HepG2 (cell line): Measurements from ENCODE around the gene ROCK1. TPM values are rescaled to one million over a fixed set of nuclear protein-coding genes. Genes with fewer than 3 reads are reported as not detected.

Source experiments
- ATAC-seq: fragments of 200-7000 bp; cut with Tn5 transposase; 3 replicates; pipeline ENCODE4 v1.9.1; 2020; ENCODE audit warnings: mild to moderate bottlenecking, moderate library complexity
- BruUV-seq: library from RNA; stranded (reverse); fragments of 400-500 nt; replicated peaks from 2 replicates; lab custom pipeline; 2021; lab: Mats Ljungman, UMichigan
- CTCF ChIA-PET: fragments of 300-600 bp; formaldehyde crosslinking; extraction: SDS; loops from one replicate; lab custom pipeline; 2021; ENCODE audit warnings: low total read pairs, inconsistent platforms, low intra/inter-chr PET ratio; lab: Yijun Ruan, JAX
- POLR2A ChIA-PET: fragments of 350-600 bp; sonication (Branson Sonifier 250); formaldehyde crosslinking; loops from one replicate; lab custom pipeline; 2020; ENCODE audit warnings: antibody characterized with exemption, inconsistent platforms; lab: Yijun Ruan, JAX
- DNase-seq: peaks from one replicate; pipeline ENCODE4 v3.0.0-alpha.2; 2015; ENCODE audit warnings: low spot score
- FAIRE-seq: peaks from 3 replicates; lab custom pipeline; 2011; peaks lifted over from hg19 to GRCh38; lab: Jason Lieb, UNC
- H2AFZ ChIP-seq: one replicate; pipeline ENCODE4 v1.6.1; 2011; ENCODE audit warnings: low read length, inconsistent platforms
- H3K27ac ChIP-seq: fragments of 300-600 bp; 3 replicates; pipeline ENCODE4 v1.8.0; 2011; ENCODE audit warnings: mixed run types, mild to moderate bottlenecking, mixed read lengths, low read length, inconsistent platforms; ENCODE audit not compliant: insufficient read depth; ENCODE audit errors: extremely low read length
- H3K27me3 ChIP-seq, 2 experiments: fragments of 200-600 bp in 1 of 2; 2 replicates in 1 of 2; 3 replicates in 1 of 2; pipeline versions ENCODE4 v1.6.0 to v1.8.0; 2011; ENCODE audit warnings: low read length in 2 of 2, mild to moderate bottlenecking in 2 of 2, moderate library complexity in 2 of 2, inconsistent platforms in 1 of 2; ENCODE audit not compliant: insufficient read depth in 2 of 2, control insufficient read depth in 1 of 2
- H3K36me3 ChIP-seq, 2 experiments: fragments of 200-600 bp in 1 of 2; replicated peaks in 1 of 2; 2 replicates in 1 of 2; 3 replicates in 1 of 2; pipeline versions ENCODE4 v1.5.1 to v1.8.0; 2011; ENCODE audit warnings: low read length in 2 of 2, inconsistent platforms in 1 of 2; ENCODE audit not compliant: insufficient read depth in 2 of 2, control insufficient read depth in 1 of 2
- H3K4me1 ChIP-seq: 2 replicates; pipeline ENCODE4 v1.5.1; 2012; ENCODE audit warnings: low read length, inconsistent platforms; ENCODE audit not compliant: insufficient read depth
- H3K4me2 ChIP-seq: 2 replicates; pipeline ENCODE4 v1.6.0; 2011; ENCODE audit warnings: low read depth, low read length, inconsistent platforms
- H3K4me3 ChIP-seq, 3 experiments: fragments of 200-600 bp in 1 of 3; sonication (generic), shearing (Covaris generic) in 1 of 3; replicated peaks in 1 of 3; 2 replicates each; pipeline ENCODE4 v1.5.1; 2011 to 2016; ENCODE audit warnings: low read length in 3 of 3, inconsistent platforms in 2 of 3, low read depth in 2 of 3, mild to moderate bottlenecking in 2 of 3, control low read depth in 1 of 3, mixed read lengths in 1 of 3; ENCODE audit not compliant: insufficient read depth in 1 of 3
- H3K79me2 ChIP-seq: one replicate; pipeline ENCODE4 v1.6.1; 2011; ENCODE audit warnings: low read length, inconsistent platforms; ENCODE audit not compliant: insufficient read depth
- H3K9ac ChIP-seq: 2 replicates; pipeline ENCODE4 v1.6.0; 2011; ENCODE audit warnings: mild to moderate bottlenecking, low read depth, low read length, inconsistent platforms; ENCODE audit not compliant: insufficient read depth
- H3K9me3 ChIP-seq: 2 replicates; pipeline ENCODE4 v1.5.1; 2012; ENCODE audit warnings: mild to moderate bottlenecking, low read length
- H4K20me1 ChIP-seq: 2 replicates; pipeline ENCODE4 v1.6.0; 2011; ENCODE audit warnings: inconsistent platforms, mild to moderate bottlenecking, low read length, moderate library complexity; ENCODE audit not compliant: insufficient read depth
- CREBL2 ChIP-seq: sonication (generic); formaldehyde crosslinking; IDR thresholded peaks from 2 replicates; pipeline ENCODE4 v1.8.1; 2023; ENCODE audit warnings: missing genetic modification reagents, mild to moderate bottlenecking, borderline replicate concordance
- HOXA7 ChIP-seq: sonication (generic); formaldehyde crosslinking; IDR thresholded peaks from 2 replicates; pipeline ENCODE4 v1.8.1; 2022; ENCODE audit warnings: mild to moderate bottlenecking, missing genetic modification reagents, moderate library complexity
- NCOA2 ChIP-seq: sonication (generic); formaldehyde crosslinking; IDR thresholded peaks from 2 replicates; pipeline ENCODE4 v1.8.0; 2022; ENCODE audit warnings: inconsistent platforms
- NFE2L2 ChIP-seq: fragments of 150-350 bp; IDR thresholded peaks from 2 replicates; pipeline ENCODE4 v1.6.1; 2014; ENCODE audit warnings: low read length
- PPARG ChIP-seq: conservative IDR thresholded peaks from 2 replicates; pipeline ENCODE4 v1.6.1; 2016; ENCODE audit warnings: missing biosample characterization, missing genetic modification reagents
- SMARCE1 ChIP-seq: fragments of 450-650 bp; IDR thresholded peaks from 2 replicates; pipeline ENCODE4 v1.6.1; 2017; ENCODE audit warnings: borderline replicate concordance
- TBP ChIP-seq: sonication (generic); formaldehyde crosslinking; IDR thresholded peaks from 2 replicates; pipeline ENCODE4 v1.5.0; 2020; ENCODE audit warnings: missing genetic modification reagents
- ZNF343 ChIP-seq: sonication (generic); formaldehyde crosslinking; IDR thresholded peaks from 2 replicates; pipeline ENCODE4 v1.4.0; 2020; ENCODE audit warnings: mild to moderate bottlenecking, missing genetic modification reagents
- ZNF552 ChIP-seq: sonication (generic); formaldehyde crosslinking; IDR thresholded peaks from 2 replicates; pipeline ENCODE4 v1.9.0; 2022; ENCODE audit warnings: missing genetic modification reagents, mild to moderate bottlenecking, borderline replicate concordance
- ZSCAN20 ChIP-seq: sonication (generic); formaldehyde crosslinking; IDR thresholded peaks from 2 replicates; pipeline ENCODE4 v1.4.0; 2020; ENCODE audit warnings: missing genetic modification reagents, mild to moderate bottlenecking, borderline replicate concordance
- WGBS: methylation state at CpG from one replicate; pipeline ENCODE4 v1.1.6; 2017; ENCODE audit warnings: low lambda C conversion rate; 5-methylcytosine and 5-hydroxymethylcytosine counted together
- in situ Hi-C: cut with HindIII; loops from 2 replicates; pipeline ENCODE4 v1.10.0; 2017; ENCODE audit warnings: low pct_unique_long_range_greater_than_20kb; ENCODE audit not compliant: extremely low pct_ligation_motif_present
- intact Hi-C: fragments of 100-400 bp; cut with micrococcal nuclease; formaldehyde crosslinking; loops from one replicate; pipeline ENCODE4 v1.10.0; 2022; ENCODE audit not compliant: unreplicated experiment
- polyA plus RNA-seq, 8 experiments: library from polyadenylated mRNA; depleted of rRNA in 3 of 8; stranded (reverse) in 7 of 8; unstranded in 1 of 8; fragments of >200 nt; fragmentation: Illumina TruSeq in 4 of 8; extraction: Trizol in 4 of 8; gene quantifications; 2 replicates each; pipeline versions ENCODE4 v1.2.1 to v1.2.3, GENCODE V29; 2011 to 2016; ENCODE audit warnings: low read depth in 4 of 8, missing spikeins in 1 of 8, mixed read lengths in 1 of 8; ENCODE audit not compliant: insufficient read depth in 1 of 8
- total RNA-seq, 5 experiments: library from RNA; depleted of rRNA; stranded (reverse); fragments of >200 nt; fragmentation: Illumina TruSeq; extraction: Trizol; gene quantifications; 2 replicates each; pipeline ENCODE4 v1.2.3, GENCODE V29; 2016; ENCODE audit warnings: low read depth in 1 of 5

The ROCK1 gene
- total and polyA plus RNA-seq, 2 of the 13 experiments (the other 11 are each of a cell fraction or from before 2014, with no cell fraction given) = 10.5 to 27.2 TPM

GRCh38 chr18:21085579-21086166 lies 25.9 kb downstream of the ROCK1 start:
- Histone ChIP-seq H3K27me3 (no peaks in the 10 kb centered on the region), H3K79me2 (peaks cover 94% of the 10 kb centered on the region), H3K9me3 (no peaks in the 10 kb centered on the region; the same call in 1 of the 2 replicates), H3K36me3 (no peaks in the 10 kb centered on the region), H3K9ac (no peak overlapping the region), H3K4me2 (no peak overlapping the region), H3K4me1 (peaks cover 14% of the 10 kb centered on the region), H3K4me3 (no peak overlapping the region), H4K20me1 (peaks cover 12% of the 10 kb centered on the region; the same call in 1 of the 2 replicates), H3K27ac (no peak overlapping the region), H2AFZ (no peak overlapping the region)
- CTCF ChIA-PET = no interaction called here
- TF ChIP-seq SMARCE1 = no peak
- BruUV-seq = no TSS peak
- no peak for ATAC-seq
- no peak for DNase-seq
- POLR2A ChIA-PET = interaction anchor here (0.6 kb wide), 1 partner anchor 1131 kb away, joined by 3 read pairs; no protein-coding TSS in a partner anchor
- in situ Hi-C loops = no loop called here
- 95% methylated on average over 3 of the region's 3 CpGs for WGBS
- intact Hi-C loops = no loop called here
- FAIRE-seq = no peak

- H3K4me2 ChIP-seq = no peak overlapping the region
- no peak for TF ChIP-seq CREBL2 (CRISPR knock-in tag)
- no peak for TF ChIP-seq ZNF552
- TF ChIP-seq NCOA2 = no peak
- TF ChIP-seq PPARG (CRISPR knock-in tag) = no peak
- no peak for TF ChIP-seq NFE2L2
- no peak for TF ChIP-seq ZNF343 (CRISPR knock-in tag)
- TF ChIP-seq HOXA7 (CRISPR knock-in tag) = no peak
- TF ChIP-seq ZSCAN20 = no peak
- no peak for TF ChIP-seq TBP (CRISPR knock-in tag)
- ChIA-PET CTCF (no interaction called here), POLR2A (no interaction called here)
- H3K9me3 ChIP-seq = no peaks in the 10 kb centered on the region; the same call in 1 of the 2 replicates
- DNase-seq (no peak), FAIRE-seq (no peak), ATAC-seq (no peak)
- H3K4me1 ChIP-seq = peaks cover 13% of the 10 kb centered on the region
- intact Hi-C loops = no loop called here
- H3K36me3 ChIP-seq = no peaks in the 10 kb centered on the region
- WGBS = 100% methylated on average over 3 of the region's 3 CpGs
- no peak overlapping the region for H3K4me3 ChIP-seq
- in situ Hi-C loops = no loop called here
- no peak overlapping the region for H3K9ac ChIP-seq
- H3K27me3 ChIP-seq = no peaks in the 10 kb centered on the region
- H2AFZ ChIP-seq = no peak overlapping the region
- H3K27ac ChIP-seq = no peak overlapping the region
- H4K20me1 ChIP-seq = peaks cover 18% of the 10 kb centered on the region
- BruUV-seq = no TSS peak
- peaks cover 94% of the 10 kb centered on the region for H3K79me2 ChIP-seq
Observed at GRCh38 chr18:21084511-21085078, 27.0 kb downstream of the ROCK1 start.
